HCT116 (cell line): ENCODE data around the gene AKR1E2. TPM values are rescaled to one million over a fixed set of nuclear protein-coding genes. Genes with fewer than 3 reads are reported as not detected.

ENCODE experiments used
- ATAC-seq: fragments of 200-7000 bp; cut with Tn5 transposase; 2 replicates; pipeline ENCODE4 v1.9.1; 2020; ENCODE audit warnings: mild to moderate bottlenecking, moderate library complexity
- BruUV-seq: library from RNA; stranded (reverse); fragments of 400-500 nt; replicated peaks from 2 replicates; lab custom pipeline; 2021; lab: Mats Ljungman, UMichigan
- CTCF ChIA-PET: fragments of 300-600 bp; sonication (Branson Sonifier 250); formaldehyde crosslinking; loops from one replicate; lab custom pipeline; 2021; ENCODE audit warnings: antibody characterized with exemption; lab: Charles Lee
- POLR2A ChIA-PET: fragments of 300-600, 350-600 bp; sonication (Branson Sonifier 250); formaldehyde crosslinking; loops from one replicate; lab custom pipeline; 2021; ENCODE audit warnings: antibody characterized with exemption; lab: Charles Lee
- RAD21 ChIA-PET, 2 experiments: fragments of 300-600 bp; sonication (Branson Sonifier 250); formaldehyde crosslinking; loops; one replicate each; lab custom pipeline; 2023; ENCODE audit warnings: low total read pairs in 2 of 2; ENCODE audit not compliant: uncharacterized antibody in 2 of 2, unreplicated experiment in 2 of 2, low non-redundant PET in 1 of 2; lab: Charles Lee
- DNase-seq: peaks from one replicate; pipeline ENCODE4 v3.0.0-alpha.2; 2010; ENCODE audit warnings: low read depth, low spot score
- H2AFZ ChIP-seq: fragments of 200-600 bp; shearing (Covaris generic), sonication (generic); 2 replicates; pipeline ENCODE4 v1.6.1; 2017; ENCODE audit warnings: low read depth, mixed run types, mixed read lengths, antibody characterized with exemption, low read length; ENCODE audit not compliant: poor library complexity, severe bottlenecking
- H3K27ac ChIP-seq: 2 replicates; pipeline ENCODE4 v1.5.1; 2012; ENCODE audit warnings: low read depth, low read length
- H3K27me3 ChIP-seq: fragments of 200-600 bp; sonication (generic); 2 replicates; pipeline ENCODE4 v1.6.1; 2016; ENCODE audit warnings: mixed run types, low read length, mixed read lengths; ENCODE audit not compliant: insufficient read depth
- H3K36me3 ChIP-seq, 2 experiments: fragments of 200-500 bp in 1 of 2; fragments of 200-600 bp in 1 of 2; sonication (Bioruptor generic) in 1 of 2; sonication (generic) in 1 of 2; 2 replicates each; pipeline versions ENCODE4 v1.5.1 to v1.6.1; 2014 to 2016; ENCODE audit warnings: low read length in 2 of 2, inconsistent platforms in 1 of 2, mixed read lengths in 1 of 2, mixed run types in 1 of 2; ENCODE audit not compliant: insufficient read depth in 2 of 2, control insufficient read depth in 1 of 2
- H3K4me1 ChIP-seq, 2 experiments: fragments of 200-600 bp in 1 of 2; sonication (generic) in 1 of 2; 2 replicates each; pipeline versions ENCODE4 v1.5.1 to v1.6.1; 2012 to 2017; ENCODE audit warnings: low read length in 2 of 2, inconsistent platforms in 1 of 2, mild to moderate bottlenecking in 1 of 2, mixed read lengths in 1 of 2, mixed run types in 1 of 2, moderate library complexity in 1 of 2; ENCODE audit not compliant: insufficient read depth in 2 of 2, control insufficient read depth in 1 of 2
- H3K4me2 ChIP-seq: fragments of 200-600 bp; sonication (generic); 2 replicates; pipeline ENCODE4 v1.6.1; 2017; ENCODE audit warnings: mixed run types, low read length, mixed read lengths
- H3K4me3 ChIP-seq, 2 experiments: fragments of 200-600 bp in 1 of 2; sonication (generic) in 1 of 2; replicated peaks in 1 of 2; 2 replicates each; pipeline ENCODE4 v1.5.1; 2011 to 2016; ENCODE audit warnings: low read length in 2 of 2, control low read depth in 1 of 2, low read depth in 1 of 2, mild to moderate bottlenecking in 1 of 2, mixed read lengths in 1 of 2, mixed run types in 1 of 2
- H3K79me2 ChIP-seq: fragments of 200-600 bp; sonication (generic); 2 replicates; pipeline ENCODE4 v1.6.1; 2017; ENCODE audit warnings: mild to moderate bottlenecking, mixed run types, low read length, moderate library complexity, mixed read lengths; ENCODE audit not compliant: insufficient read depth
- H3K9ac ChIP-seq: fragments of 200-600 bp; sonication (generic); 2 replicates; pipeline ENCODE4 v1.6.1; 2016; ENCODE audit warnings: low read length, mixed read lengths
- H3K9me2 ChIP-seq: fragments of 200-600 bp; sonication (generic), shearing (Covaris generic); 2 replicates; pipeline ENCODE4 v1.6.1; 2017; ENCODE audit warnings: mixed run types, mild to moderate bottlenecking, moderate library complexity; ENCODE audit not compliant: insufficient read depth
- H3K9me3 ChIP-seq, 2 experiments: fragments of 200-500 bp in 1 of 2; fragments of 200-600 bp in 1 of 2; sonication (Bioruptor generic) in 1 of 2; sonication (generic) in 1 of 2; 2 replicates each; pipeline ENCODE4 v1.6.1; 2014 to 2017; ENCODE audit warnings: low read length in 2 of 2, mixed read lengths in 2 of 2, inconsistent platforms in 1 of 2, low read depth in 1 of 2, mild to moderate bottlenecking in 1 of 2, mixed run types in 1 of 2, moderate library complexity in 1 of 2; ENCODE audit not compliant: control insufficient read depth in 1 of 2, insufficient read depth in 1 of 2
- H4K20me1 ChIP-seq: fragments of 200-600 bp; sonication (generic), shearing (Covaris generic); 2 replicates; pipeline ENCODE4 v1.6.1; 2017; ENCODE audit warnings: mixed run types, mild to moderate bottlenecking, moderate library complexity; ENCODE audit not compliant: insufficient read depth
- EGR1 ChIP-seq: IDR thresholded peaks from 2 replicates; pipeline ENCODE4 v1.6.1; 2012; ENCODE audit warnings: low read depth
- EZH2 ChIP-seq: fragments of 200-600 bp; sonication (generic); IDR thresholded peaks from 2 replicates; pipeline ENCODE4 v1.6.1; 2017; ENCODE audit warnings: antibody characterized with exemption, mixed run types
- EZH2phosphoT487 ChIP-seq: fragments of 200-600 bp; IDR thresholded peaks from 2 replicates; pipeline ENCODE4 v1.6.1; 2018; ENCODE audit warnings: antibody characterized with exemption, borderline replicate concordance
- FOSL1 ChIP-seq: IDR thresholded peaks from 2 replicates; pipeline ENCODE4 v1.6.1; 2012; ENCODE audit warnings: low read depth
- JUND ChIP-seq: IDR thresholded peaks from 2 replicates; pipeline ENCODE4 v1.6.1; 2012
- POLR2A ChIP-seq: IDR thresholded peaks from 2 replicates; pipeline ENCODE4 v1.7.0; 2011; ENCODE audit warnings: borderline replicate concordance; ENCODE audit not compliant: insufficient read depth, insufficient read length; ENCODE audit errors: extremely low read depth
- POLR2AphosphoS5 ChIP-seq: IDR thresholded peaks from 2 replicates; pipeline ENCODE4 v1.6.1; 2011; ENCODE audit warnings: mild to moderate bottlenecking, low read depth, low read length, moderate library complexity
- RAD21 ChIP-seq: IDR thresholded peaks from 2 replicates; pipeline ENCODE4 v1.6.1; 2012; ENCODE audit warnings: low read depth, mild to moderate bottlenecking
- SRF ChIP-seq: IDR thresholded peaks from 2 replicates; pipeline ENCODE4 v1.6.1; 2012; ENCODE audit warnings: low read depth
- ZFX ChIP-seq: fragments of 450-650 bp; IDR thresholded peaks from 2 replicates; pipeline ENCODE4 v1.6.1; 2017
- ZNF274 ChIP-seq: fragments of 200-500 bp; sonication (Bioruptor generic); IDR thresholded peaks from 2 replicates; pipeline ENCODE4 v1.6.1; 2014; ENCODE audit warnings: mild to moderate bottlenecking, low read depth, low read length, inconsistent platforms
- intact Hi-C: fragments of 100-400 bp; cut with micrococcal nuclease; formaldehyde crosslinking; loops from 2 replicates; pipeline ENCODE4 v1.10.0; 2022
- total RNA-seq: library from RNA; stranded (reverse); gene quantifications from one replicate; pipeline ENCODE4 v1.2.1, GENCODE V29; 2021; ENCODE audit not compliant: unreplicated experiment
- TF ChIP-seq, protein P1 (sequence below): IDR thresholded peaks from 2 replicates; pipeline ENCODE4 v1.6.1; 2011; ENCODE audit warnings: mild to moderate bottlenecking, low read length, moderate library complexity; ENCODE audit not compliant: insufficient replicate concordance; ENCODE audit errors: extremely low read depth
- TF ChIP-seq, protein P2 (sequence below): IDR thresholded peaks from 2 replicates; pipeline ENCODE4 v1.6.1; 2012

Gene AKR1E2
- total RNA-seq, 1 experiment from 2014 or later, result 5.0 TPM

GRCh38 chr10:4883079-4883739 lies 57.2 kb downstream of the AKR1E2 start:
- POLR2A ChIA-PET, result no interaction called here
- DNase-seq (no peak), ATAC-seq (no peak)
- CTCF ChIA-PET, result no interaction called here
- no TSS peak for BruUV-seq
- H3K9ac ChIP-seq, result no peak overlapping the region
- H4K20me1 ChIP-seq, result no peaks in the 10 kb centered on the region
- H2AFZ ChIP-seq, result no peak overlapping the region
- H3K36me3 ChIP-seq, result no peaks in the 10 kb centered on the region
- TF ChIP-seq, protein P1, sequence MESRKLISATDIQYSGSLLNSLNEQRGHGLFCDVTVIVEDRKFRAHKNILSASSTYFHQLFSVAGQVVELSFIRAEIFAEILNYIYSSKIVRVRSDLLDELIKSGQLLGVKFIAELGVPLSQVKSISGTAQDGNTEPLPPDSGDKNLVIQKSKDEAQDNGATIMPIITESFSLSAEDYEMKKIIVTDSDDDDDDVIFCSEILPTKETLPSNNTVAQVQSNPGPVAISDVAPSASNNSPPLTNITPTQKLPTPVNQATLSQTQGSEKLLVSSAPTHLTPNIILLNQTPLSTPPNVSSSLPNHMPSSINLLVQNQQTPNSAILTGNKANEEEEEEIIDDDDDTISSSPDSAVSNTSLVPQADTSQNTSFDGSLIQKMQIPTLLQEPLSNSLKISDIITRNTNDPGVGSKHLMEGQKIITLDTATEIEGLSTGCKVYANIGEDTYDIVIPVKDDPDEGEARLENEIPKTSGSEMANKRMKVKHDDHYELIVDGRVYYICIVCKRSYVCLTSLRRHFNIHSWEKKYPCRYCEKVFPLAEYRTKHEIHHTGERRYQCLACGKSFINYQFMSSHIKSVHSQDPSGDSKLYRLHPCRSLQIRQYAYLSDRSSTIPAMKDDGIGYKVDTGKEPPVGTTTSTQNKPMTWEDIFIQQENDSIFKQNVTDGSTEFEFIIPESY, result no peak
- TF ChIP-seq EZH2phosphoT487, result no peak
- no peak for TF ChIP-seq ZFX
- no peak for TF ChIP-seq JUND
- no peak for TF ChIP-seq SRF
- no peak for TF ChIP-seq POLR2AphosphoS5
- no peak for TF ChIP-seq FOSL1
- TF ChIP-seq EGR1, result no peak
- no peak for TF ChIP-seq RAD21
- TF ChIP-seq, protein P2, sequence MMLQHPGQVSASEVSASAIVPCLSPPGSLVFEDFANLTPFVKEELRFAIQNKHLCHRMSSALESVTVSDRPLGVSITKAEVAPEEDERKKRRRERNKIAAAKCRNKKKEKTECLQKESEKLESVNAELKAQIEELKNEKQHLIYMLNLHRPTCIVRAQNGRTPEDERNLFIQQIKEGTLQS, result no peak
- no peak for TF ChIP-seq POLR2A
- no peak for TF ChIP-seq EZH2
- no peak for TF ChIP-seq ZNF274
- no peaks in the 10 kb centered on the region for H3K79me2 ChIP-seq
- H3K27me3 ChIP-seq, result no peaks in the 10 kb centered on the region
- H3K9me2 ChIP-seq, result no peaks in the 10 kb centered on the region
- H3K4me1 ChIP-seq, result no peaks in the 10 kb centered on the region
- no peak overlapping the region for H3K27ac ChIP-seq
- no peak overlapping the region for H3K4me2 ChIP-seq
- H3K4me3 ChIP-seq, result no peak overlapping the region
- RAD21 ChIA-PET, result no interaction called here
- intact Hi-C loops, result no loop called here
- H3K9me3 ChIP-seq, result no peaks in the 10 kb centered on the region
